ENCODE measurements around the gene RAC2. TPM values are rescaled to one million over a fixed set of nuclear protein-coding genes. Genes with fewer than 3 reads are reported as not detected.

RAC2 gene
- total and polyA plus RNA-seq, 2 of the 8 experiments (the other 6 are each of a cell fraction or from before 2014, with no cell fraction given) = 2.3 to 4.3 TPM

DNA sequence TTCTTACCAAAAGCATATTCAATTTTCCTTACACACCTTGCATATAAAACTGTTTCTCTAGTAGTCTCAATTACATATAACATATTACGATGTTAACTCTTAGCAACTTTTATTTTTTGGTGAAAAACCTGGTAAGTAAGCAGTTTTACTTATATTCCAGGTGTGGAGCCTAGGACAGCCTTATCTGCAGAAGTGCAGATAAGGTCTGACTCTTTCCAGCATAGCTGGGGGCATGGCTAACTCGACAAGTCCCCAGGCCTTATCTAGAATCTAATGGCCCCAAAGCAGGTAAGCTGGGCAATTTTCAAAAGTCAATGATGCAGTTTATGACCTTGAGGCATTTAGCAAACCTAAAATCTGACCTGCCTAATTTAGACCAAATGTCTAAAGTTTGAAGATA lies 51.9 kb downstream of the RAC2 start:
- H4K8ac ChIP-seq (ENCODE audit: extremely low read depth, insufficient read depth, low read length) = no peak overlapping the region
- H3K4me3 ChIP-seq (ENCODE audit: extremely low read depth in 1 of 4, insufficient read depth in 2 of 4, low read depth in 3 of 4, low read length in 4 of 4) = no peak overlapping the region
- H2BK12ac ChIP-seq (ENCODE audit: low read depth, low read length) = no peak overlapping the region
- no peak for TF ChIP-seq TBP (IDR thresholded peaks at IDR 0.05; ENCODE audit: low read depth, low read length)
- no peak for TF ChIP-seq ZNF274 (IDR thresholded peaks at IDR 0.05; ENCODE audit: borderline replicate concordance, extremely low read depth, low read length)
- no peak for TF ChIP-seq KDM5A (IDR thresholded peaks at IDR 0.05; ENCODE audit: low read length)
- TF ChIP-seq EGR1 (IDR thresholded peaks at IDR 0.05; ENCODE audit: borderline replicate concordance, low read depth, low read length) = no peak
- TF ChIP-seq RNF2 (IDR thresholded peaks at IDR 0.05; ENCODE audit: borderline replicate concordance, low read depth, low read length, missing control alignments, poor library complexity, severe bottlenecking) = no peak
- TF ChIP-seq SAP30 (IDR thresholded peaks at IDR 0.05; ENCODE audit: insufficient read depth, insufficient replicate concordance, low read length) = no peak
- TF ChIP-seq USF2 (IDR thresholded peaks at IDR 0.05; ENCODE audit: low read length) = no peak
- TF ChIP-seq BACH1 (IDR thresholded peaks at IDR 0.05; ENCODE audit: low read length) = no peak
- TF ChIP-seq HDAC6 (IDR thresholded peaks at IDR 0.05; ENCODE audit: low read depth, low read length) = no peak
- TF ChIP-seq CBX5 (IDR thresholded peaks at IDR 0.05; ENCODE audit: low read depth, low read length) = no peak
- TF ChIP-seq RFX5 (IDR thresholded peaks at IDR 0.05; ENCODE audit: borderline replicate concordance, low read depth, low read length) = no peak
- TF ChIP-seq FOSL1 (IDR thresholded peaks at IDR 0.05; ENCODE audit: insufficient read depth, low read depth, low read length) = no peak
- no peak for TF ChIP-seq MAFK (IDR thresholded peaks at IDR 0.05; ENCODE audit: low read depth, low read length)
- no peaks in the 10 kb centered on the region for H3K79me2 ChIP-seq (ENCODE audit: control insufficient read depth in 1 of 2, insufficient read depth in 2 of 2, low read length in 2 of 2)
- no peak overlapping the region for H3K4me2 ChIP-seq (ENCODE audit: insufficient read depth in 1 of 2, low read depth in 2 of 2, low read length in 2 of 2)
- ChIA-PET POLR2A (ENCODE audit: partially characterized antibody) (no interaction called here), CTCF (ENCODE audit: partially characterized antibody) (interaction anchor here (0.9 to 1.4 kb wide), 4 partner anchors 21 to 139 kb away, joined by 3 to 4 read pairs (median 3); no protein-coding TSS in a partner anchor)
- H2BK15ac ChIP-seq (ENCODE audit: low read length) = no peak overlapping the region
- H4K5ac ChIP-seq (ENCODE audit: insufficient read length, low read depth, low read length) = no peak overlapping the region
- 74% methylated on average over 2 of the region's 2 CpGs; no CpG with 5 or more reads in 1 of the 2 experiments for WGBS, 2 experiments (ENCODE audit: extremely low coverage in 1 of 2, insufficient coverage in 1 of 2, insufficient read length in 1 of 2, insufficient replicate concordance in 2 of 2, low coverage in 1 of 2, low lambda C conversion rate in 2 of 2, missing lambda C conversion rate in 1 of 2)
- no peak overlapping the region for H3K4ac ChIP-seq (replicated peaks; ENCODE audit: insufficient read length, low read depth, low read length)
- H2BK20ac ChIP-seq (ENCODE audit: low read length) = no peak overlapping the region
- no peak overlapping the region for H3K14ac ChIP-seq (ENCODE audit: insufficient read length)
- no peak for FAIRE-seq
- no peaks in the 10 kb centered on the region for H3K27me3 ChIP-seq (replicated peaks in 1 of 4; ENCODE audit: control insufficient read depth in 3 of 4, extremely low read depth in 1 of 4, insufficient read depth in 3 of 4, low read length in 3 of 4)
- no peak overlapping the region for H3K27ac ChIP-seq (ENCODE audit: low read depth, low read length)
- H3K4me1 ChIP-seq (replicated peaks in 1 of 4; ENCODE audit: control insufficient read depth in 3 of 4, insufficient read depth in 4 of 4, low read length in 3 of 4) = peaks cover 5 to 22% (median 14%) of the 10 kb centered on the region in 4 experiments
- no peak overlapping the region for H3K56ac ChIP-seq (replicated peaks; ENCODE audit: insufficient read length, low read depth, low read length)
- peaks cover 0 to 8% (median 0%) of the 10 kb centered on the region in 4 experiments; a peak in 2 of 8 replicates for H3K36me3 ChIP-seq (ENCODE audit: control insufficient read depth in 2 of 4, insufficient read depth in 4 of 4, low read length in 3 of 4)
- H2AK5ac ChIP-seq (ENCODE audit: low read depth, low read length) = no peak overlapping the region
- H3K18ac ChIP-seq (ENCODE audit: extremely low read depth, low read length) = no peak overlapping the region
- H3K9ac ChIP-seq (replicated peaks in 1 of 4; ENCODE audit: extremely low read depth in 1 of 4, low read depth in 3 of 4, low read length in 3 of 4) = no peak overlapping the region
- no peak overlapping the region for H3K23ac ChIP-seq (ENCODE audit: insufficient read length)
- H4K91ac ChIP-seq (replicated peaks; ENCODE audit: insufficient read length, low read length) = no peak overlapping the region
- no peak overlapping the region for H2BK120ac ChIP-seq (replicated peaks; ENCODE audit: low read depth, low read length)
- no peaks in the 10 kb centered on the region for H3K79me1 ChIP-seq (ENCODE audit: low read depth, low read length)
- H2BK5ac ChIP-seq (ENCODE audit: low read depth, low read length) = no peak overlapping the region
- no peaks in the 10 kb centered on the region for H4K20me1 ChIP-seq (replicated peaks in 1 of 2; ENCODE audit: control insufficient read depth in 1 of 2, insufficient read depth in 2 of 2, low read length in 2 of 2)
- no peak overlapping the region for H2AFZ ChIP-seq (ENCODE audit: low read length)
- peaks cover 4 to 6% of the 10 kb centered on the region in 2 experiments; a peak in 3 of 4 replicates for H3K9me3 ChIP-seq (ENCODE audit: insufficient read depth in 2 of 2, low read depth in 1 of 2, low read length in 1 of 2)
- no peak for DNase-seq (ENCODE audit: low read depth in 1 of 2, low spot score in 2 of 2)
- peaks cover 3% of the 10 kb centered on the region; the same call in 1 of the 2 replicates for H3K23me2 ChIP-seq (ENCODE audit: low read depth, low read length)
